Endothelial cell of umbilical vein (primary cell): Measurements from ENCODE around the gene MAP3K1. TPM values are rescaled to one million over a fixed set of nuclear protein-coding genes. Genes with fewer than 3 reads are reported as not detected.
A peak's percentile ranks its signal among the peaks of the same experiment; 100 is the strongest.

Source experiments
- BruUV-seq: library from RNA; stranded (reverse); fragments of 400-500 nt; replicated peaks from 2 replicates; lab custom pipeline; 2021; lab: Mats Ljungman, UMichigan
- CTCF ChIA-PET: fragments of 300-600, 350-600 bp; sonication (Branson Sonifier 250); formaldehyde crosslinking; loops from one replicate; lab custom pipeline; 2021; ENCODE audit warnings: antibody characterized with exemption, inconsistent platforms; lab: Charles Lee
- POLR2A ChIA-PET: fragments of 300-600, 350-600 bp; sonication (Branson Sonifier 250); formaldehyde crosslinking; loops from one replicate; lab custom pipeline; 2021; ENCODE audit warnings: antibody characterized with exemption, inconsistent platforms; lab: Charles Lee
- DNase-seq: peaks from one replicate; pipeline ENCODE4 v3.0.0-alpha.2; 2011; ENCODE audit warnings: low read depth, low spot score
- FAIRE-seq: peaks from 2 replicates; lab custom pipeline; 2011; peaks lifted over from hg19 to GRCh38; lab: Jason Lieb, UNC
- H2AFZ ChIP-seq: 2 replicates; pipeline ENCODE4 v1.6.0; 2012; ENCODE audit warnings: low read depth, low read length, control low read depth, inconsistent platforms
- H3K27ac ChIP-seq: 2 replicates; pipeline ENCODE4 v1.5.1; 2011; ENCODE audit warnings: low read depth, mild to moderate bottlenecking, control low read depth, low read length, moderate library complexity; ENCODE audit not compliant: insufficient read depth
- H3K27me3 ChIP-seq, 2 experiments: 2 replicates each; pipeline versions ENCODE4 v1.6.0 to v1.6.1; 2011; ENCODE audit warnings: low read length in 2 of 2, mixed read lengths in 1 of 2; ENCODE audit not compliant: control insufficient read depth in 2 of 2, insufficient read depth in 2 of 2
- H3K36me3 ChIP-seq, 2 experiments: 2 replicates in 1 of 2; 3 replicates in 1 of 2; pipeline ENCODE4 v1.5.1; 2011; ENCODE audit warnings: low read length in 2 of 2, mild to moderate bottlenecking in 1 of 2, moderate library complexity in 1 of 2; ENCODE audit not compliant: control insufficient read depth in 2 of 2, insufficient read depth in 2 of 2; ENCODE audit errors: extremely low read depth in 1 of 2
- H3K4me1 ChIP-seq: 3 replicates; pipeline ENCODE4 v1.5.1; 2011; ENCODE audit warnings: mild to moderate bottlenecking, low read length; ENCODE audit not compliant: control insufficient read depth, insufficient read depth; ENCODE audit errors: extremely low read depth
- H3K4me2 ChIP-seq: 2 replicates; pipeline ENCODE4 v1.6.1; 2011; ENCODE audit warnings: low read length, control low read depth, mixed read lengths; ENCODE audit not compliant: insufficient read depth
- H3K4me3 ChIP-seq, 3 experiments: fragments of 200-600 bp in 1 of 3; sonication (generic), shearing (Covaris generic) in 1 of 3; replicated peaks in 1 of 3; 2 replicates each; pipeline ENCODE4 v1.5.1; 2011 to 2016; ENCODE audit warnings: control low read depth in 3 of 3, low read length in 3 of 3, mild to moderate bottlenecking in 2 of 3, inconsistent platforms in 1 of 3, low read depth in 1 of 3, moderate library complexity in 1 of 3; ENCODE audit not compliant: insufficient read depth in 1 of 3
- H3K79me2 ChIP-seq: 2 replicates; pipeline ENCODE4 v1.6.0; 2012; ENCODE audit warnings: low read length, inconsistent platforms; ENCODE audit not compliant: control insufficient read depth, insufficient read depth
- H3K9ac ChIP-seq: replicated peaks from 2 replicates; pipeline ENCODE3; 2011; ENCODE audit warnings: low read length, control low read depth; ENCODE audit not compliant: insufficient read depth; ENCODE audit errors: extremely low read depth
- H3K9me1 ChIP-seq: replicated peaks from 3 replicates; pipeline ENCODE4 v1.6.0; 2011; ENCODE audit warnings: mild to moderate bottlenecking, low read length; ENCODE audit not compliant: control insufficient read depth, insufficient read depth; ENCODE audit errors: extremely low read depth
- H3K9me3 ChIP-seq: replicated peaks from 2 replicates; pipeline ENCODE4 v1.5.1; 2012; ENCODE audit warnings: low read length, inconsistent platforms; ENCODE audit not compliant: control insufficient read depth, insufficient read depth
- H4K20me1 ChIP-seq: replicated peaks from 2 replicates; pipeline ENCODE3; 2011; ENCODE audit warnings: mild to moderate bottlenecking, low read length; ENCODE audit not compliant: control insufficient read depth, insufficient read depth; ENCODE audit errors: extremely low read depth
- EZH2 ChIP-seq: IDR thresholded peaks from 2 replicates; pipeline ENCODE4 v1.6.1; 2012; ENCODE audit warnings: borderline replicate concordance, low read depth, mild to moderate bottlenecking, moderate library complexity, low read length, inconsistent platforms; ENCODE audit not compliant: severe bottlenecking
- FOS ChIP-seq: IDR thresholded peaks from 2 replicates; pipeline ENCODE4 v1.6.1; 2011; ENCODE audit warnings: mild to moderate bottlenecking, low read length, moderate library complexity, borderline replicate concordance; ENCODE audit not compliant: insufficient read depth
- GATA2 ChIP-seq: IDR thresholded peaks from 2 replicates; pipeline ENCODE4 v1.7.0; 2011; ENCODE audit warnings: low read depth, mild to moderate bottlenecking, moderate library complexity, mixed read lengths, low read length; ENCODE audit not compliant: insufficient read length, insufficient read depth
- JUN ChIP-seq: IDR thresholded peaks from 2 replicates; pipeline ENCODE4 v1.6.1; 2011; ENCODE audit warnings: borderline replicate concordance, low read depth; ENCODE audit not compliant: insufficient read length, insufficient read depth
- MAX ChIP-seq: IDR thresholded peaks from 2 replicates; pipeline ENCODE4 v1.6.1; 2011; ENCODE audit not compliant: insufficient read depth, insufficient read length
- MYC ChIP-seq: IDR thresholded peaks from one replicate; pipeline ENCODE4 v1.6.1; 2011; ENCODE audit warnings: mild to moderate bottlenecking, low read depth, low read length
- POLR2A ChIP-seq: IDR thresholded peaks from 2 replicates; pipeline ENCODE4 v1.6.1; 2012; ENCODE audit warnings: low read depth, mild to moderate bottlenecking, control low read depth, low read length
- POLR2AphosphoS5 ChIP-seq: IDR thresholded peaks from 2 replicates; pipeline ENCODE4 v1.6.1; 2012; ENCODE audit warnings: low read depth, mild to moderate bottlenecking, control low read depth, low read length, moderate library complexity; ENCODE audit not compliant: insufficient read depth
- dilution Hi-C: fragments of 300-500 bp; cut with MboI; formaldehyde crosslinking; loops from one replicate; pipeline ENCODE4 v1.15.0; 2019; ENCODE audit warnings: low sequenced_read_pairs; ENCODE audit not compliant: extremely low pct_ligation_motif_present
- intact Hi-C: fragments of 100-400 bp; cut with micrococcal nuclease; formaldehyde crosslinking; loops from one replicate; pipeline ENCODE4 v1.10.0; 2022
- polyA plus RNA-seq, 4 experiments: library from polyadenylated mRNA; depleted of rRNA in 3 of 4; stranded (reverse) in 3 of 4; unstranded in 1 of 4; fragments of >200 nt; gene quantifications; 2 replicates each; pipeline versions ENCODE4 v1.2.1 to v1.2.3, GENCODE V29; 2011 to 2012; ENCODE audit warnings: missing spikeins in 1 of 4
- total RNA-seq: library from RNA; stranded (reverse); gene quantifications from 2 replicates; pipeline ENCODE4 v1.2.3, GENCODE V29; 2021
- TF ChIP-seq, protein P1 (sequence below), 2 donors: IDR thresholded peaks; 1 replicate in 1 of 2; 2 replicates in 1 of 2; pipeline ENCODE4 v1.5.1; 2011; ENCODE audit warnings: low read length in 2 of 2, mild to moderate bottlenecking in 2 of 2, moderate library complexity in 2 of 2, control low read depth in 1 of 2, inconsistent platforms in 1 of 2, low read depth in 1 of 2; ENCODE audit not compliant: insufficient read depth in 1 of 2; ENCODE audit errors: extremely low read depth in 1 of 2

The MAP3K1 gene
- total and polyA plus RNA-seq, 2 donors (not counting 3 experiments of a cell fraction or from before 2014, with no cell fraction given): 5.7 to 14.4 TPM

DNA sequence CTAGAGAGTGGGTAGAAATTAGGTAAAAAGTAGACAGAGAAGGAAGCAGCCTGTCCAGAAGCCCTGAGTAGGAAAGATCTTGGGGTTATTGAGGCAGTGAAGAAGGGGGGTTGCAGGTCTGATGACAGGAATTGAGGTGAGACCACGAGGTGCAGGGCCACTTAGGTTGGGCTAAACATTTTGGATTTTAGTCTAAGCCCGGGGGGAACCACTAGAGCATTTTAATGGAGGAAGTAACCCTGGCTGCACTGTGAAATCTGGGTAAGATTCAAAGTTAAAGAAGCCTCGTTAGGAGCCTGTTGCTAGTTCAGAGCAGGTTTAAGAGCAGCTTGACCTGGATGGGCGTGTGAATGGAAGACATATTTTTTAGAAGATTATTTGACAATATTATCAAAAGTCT is 38.3 kb downstream of the MAP3K1 start:
- no peaks in the 10 kb centered on the region for H4K20me1 ChIP-seq
- ChIA-PET CTCF (interaction anchor here (0.5 kb wide), 1 partner anchor 332 kb away, joined by 3 read pairs; no protein-coding TSS in a partner anchor), POLR2A (no interaction called here)
- no peak overlapping the region for H3K4me2 ChIP-seq
- DNase-seq (no peak), FAIRE-seq (no peak)
- H3K27ac ChIP-seq: no peak overlapping the region
- H2AFZ ChIP-seq: no peak overlapping the region
- no peak overlapping the region for H3K9ac ChIP-seq
- peaks cover 23% of the 10 kb centered on the region for H3K4me1 ChIP-seq
- H3K79me2 ChIP-seq: peaks cover 21% of the 10 kb centered on the region
- dilution Hi-C loops (no loop called here), intact Hi-C loops (no loop called here)
- H3K4me3 ChIP-seq: no peak overlapping the region
- no peaks in the 10 kb centered on the region for H3K9me1 ChIP-seq
- no peaks in the 10 kb centered on the region for H3K36me3 ChIP-seq
- no peaks in the 10 kb centered on the region for H3K9me3 ChIP-seq
- BruUV-seq: no TSS peak
- H3K27me3 ChIP-seq: no peaks in the 10 kb centered on the region
- TF ChIP-seq EZH2: no peak
- no peak for TF ChIP-seq JUN

DNA sequence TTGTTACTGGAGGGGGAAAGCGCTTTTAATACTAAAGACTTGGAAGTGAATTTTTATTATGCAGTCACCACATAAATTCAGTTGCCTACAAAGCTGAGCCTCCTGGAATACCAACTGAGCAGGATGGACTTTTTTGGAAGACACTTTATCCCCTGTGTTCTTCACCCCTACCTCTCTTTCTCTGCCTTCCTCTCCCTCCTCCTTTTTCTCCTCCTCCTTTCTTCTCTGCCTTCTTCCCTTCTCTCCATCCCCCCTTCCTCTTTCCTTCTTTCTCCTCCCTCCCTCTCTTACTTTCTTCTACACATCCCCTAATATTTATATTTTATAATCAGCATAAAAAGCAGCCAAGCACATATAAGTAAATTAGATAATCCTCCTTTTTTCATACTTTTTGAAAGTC is 39.6 kb downstream of the MAP3K1 start:
- BruUV-seq: no TSS peak
- TF ChIP-seq, protein P1, sequence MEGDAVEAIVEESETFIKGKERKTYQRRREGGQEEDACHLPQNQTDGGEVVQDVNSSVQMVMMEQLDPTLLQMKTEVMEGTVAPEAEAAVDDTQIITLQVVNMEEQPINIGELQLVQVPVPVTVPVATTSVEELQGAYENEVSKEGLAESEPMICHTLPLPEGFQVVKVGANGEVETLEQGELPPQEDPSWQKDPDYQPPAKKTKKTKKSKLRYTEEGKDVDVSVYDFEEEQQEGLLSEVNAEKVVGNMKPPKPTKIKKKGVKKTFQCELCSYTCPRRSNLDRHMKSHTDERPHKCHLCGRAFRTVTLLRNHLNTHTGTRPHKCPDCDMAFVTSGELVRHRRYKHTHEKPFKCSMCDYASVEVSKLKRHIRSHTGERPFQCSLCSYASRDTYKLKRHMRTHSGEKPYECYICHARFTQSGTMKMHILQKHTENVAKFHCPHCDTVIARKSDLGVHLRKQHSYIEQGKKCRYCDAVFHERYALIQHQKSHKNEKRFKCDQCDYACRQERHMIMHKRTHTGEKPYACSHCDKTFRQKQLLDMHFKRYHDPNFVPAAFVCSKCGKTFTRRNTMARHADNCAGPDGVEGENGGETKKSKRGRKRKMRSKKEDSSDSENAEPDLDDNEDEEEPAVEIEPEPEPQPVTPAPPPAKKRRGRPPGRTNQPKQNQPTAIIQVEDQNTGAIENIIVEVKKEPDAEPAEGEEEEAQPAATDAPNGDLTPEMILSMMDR (IDR thresholded peaks at IDR 0.05; ENCODE audit: extremely low read depth in 1 of 2, insufficient read depth in 1 of 2, low read depth in 1 of 2, low read length in 2 of 2): no peak
- TF ChIP-seq JUN (no peak), MYC (no peak), POLR2AphosphoS5 (no peak), MAX (no peak), FOS (no peak), EZH2 (no peak), POLR2A (no peak), GATA2 (no peak)
- Histone ChIP-seq H3K27me3 (no peaks in the 10 kb centered on the region), H3K9me1 (no peaks in the 10 kb centered on the region), H3K27ac (no peak overlapping the region), H3K36me3 (no peaks in the 10 kb centered on the region), H2AFZ (no peak overlapping the region), H3K4me2 (peak overlapping the region; percentile 17), H3K4me3 (no peak overlapping the region), H3K79me2 (peaks cover 13% of the 10 kb centered on the region), H4K20me1 (no peaks in the 10 kb centered on the region), H3K9me3 (no peaks in the 10 kb centered on the region), H3K9ac (no peak overlapping the region), H3K4me1 (peaks cover 23% of the 10 kb centered on the region)
- intact Hi-C loops: no loop called here
- ChIA-PET POLR2A (no interaction called here), CTCF (interaction anchor here (0.8 to 2.6 kb wide), 3 partner anchors 16 to 584 kb away, joined by 3 to 8 read pairs (median 4); no protein-coding TSS in a partner anchor)
- DNase-seq: no peak
- no peak for FAIRE-seq
- dilution Hi-C loops: no loop called here
